Activated T-helper 1 cell treated with anti-CD3 and anti-CD28 coated beads, Interleukin-12 subunit alpha, Interleukin-12 subunit beta, Interleukin-2, Interleukin-4 antibody, amounts not matched to agents 30 ng/mL and 10 ng/mL and 1 ng/mL, durations not matched to agents 14 hours and 24 hours and 36 hours (primary cell): ENCODE data around the gene TTC21A. TPM values are rescaled to one million over a fixed set of nuclear protein-coding genes. Genes with fewer than 3 reads are reported as not detected.

Experiments
- DNase-seq: peaks from one replicate; pipeline ENCODE4 v3.0.0; 2021; ENCODE audit warnings: low spot score
- H3K27ac Mint-ChIP-seq: one replicate; pipeline ENCODE4 v1.8.0; 2021; ENCODE audit warnings: mild to moderate bottlenecking, mixed read lengths
- H3K27me3 Mint-ChIP-seq: one replicate; pipeline ENCODE4 v1.8.0; 2022; ENCODE audit warnings: mild to moderate bottlenecking, moderate library complexity, mixed read lengths; ENCODE audit not compliant: insufficient read depth
- H3K36me3 Mint-ChIP-seq: one replicate; pipeline ENCODE4 v1.8.0; 2021; ENCODE audit warnings: low read depth, mixed read lengths
- H3K4me1 Mint-ChIP-seq: one replicate; pipeline ENCODE4 v1.8.0; 2021; ENCODE audit warnings: low read depth, mixed read lengths
- H3K4me3 Mint-ChIP-seq: one replicate; pipeline ENCODE4 v1.8.0; 2021; ENCODE audit warnings: mild to moderate bottlenecking, moderate library complexity, mixed read lengths
- H3K9me3 Mint-ChIP-seq: one replicate; pipeline ENCODE4 v1.8.0; 2021; ENCODE audit warnings: mixed read lengths
- intact Hi-C: fragments of 100-400 bp; cut with micrococcal nuclease; formaldehyde crosslinking; loops from one replicate; pipeline ENCODE4 v1.15.1; 2024
- total RNA-seq: library from RNA; stranded (reverse); gene quantifications from 2 replicates; pipeline ENCODE4 v1.2.3, GENCODE V29; 2022

Gene TTC21A
- total RNA-seq, 1 donor from 2014 or later, result 1.0 TPM

GRCh38 chr3:39147711-39148434, 40.4 kb downstream of the TTC21A start:
- H3K4me3 Mint-ChIP-seq, result peak overlapping the region; percentile 94
- H3K27ac Mint-ChIP-seq, result peak overlapping the region; percentile 97
- no peaks in the 10 kb centered on the region for H3K27me3 Mint-ChIP-seq
- intact Hi-C loops, result loop anchor here (1.0 kb wide), 2 partner anchors 32 to 40 kb away; no protein-coding TSS in a partner anchor
- peaks cover 70% of the 10 kb centered on the region for H3K4me1 Mint-ChIP-seq
- H3K9me3 Mint-ChIP-seq, result no peaks in the 10 kb centered on the region
- peak; percentile 58 for DNase-seq
- H3K36me3 Mint-ChIP-seq, result peaks cover 68% of the 10 kb centered on the region

DNA sequence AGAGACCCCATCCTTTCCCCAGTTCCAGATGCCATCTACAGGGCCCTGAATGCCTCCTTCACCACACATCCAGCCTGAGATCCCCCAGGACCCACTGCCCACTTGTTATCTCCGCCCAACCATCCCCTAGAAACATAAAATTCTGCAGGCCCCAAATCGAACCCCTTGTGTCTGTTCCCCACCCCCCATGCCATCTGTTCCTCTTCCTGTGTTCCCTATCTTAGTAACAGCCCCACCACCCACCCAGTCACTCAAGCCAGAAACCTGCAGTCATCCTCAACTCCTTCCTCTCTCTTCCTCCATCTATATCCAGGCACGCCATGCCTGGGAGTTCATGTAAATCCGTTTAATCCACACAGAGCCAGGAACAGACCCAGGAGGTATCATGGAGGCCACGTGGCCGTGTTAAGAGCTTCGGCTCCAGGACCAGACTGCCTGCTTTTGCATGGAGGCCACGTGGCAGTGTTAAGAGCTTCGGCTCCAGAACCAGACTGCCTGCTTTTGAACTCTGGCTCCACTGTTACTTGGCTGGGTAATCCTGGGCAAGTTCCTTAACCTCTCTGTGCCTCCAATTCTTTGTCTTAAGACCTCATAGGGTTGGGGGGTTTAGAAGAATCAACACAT, 41.1 kb downstream of the TTC21A start:
- intact Hi-C loops, result no loop called here

GRCh38 chr3:39149059-39149455, 41.6 kb downstream of the TTC21A start:
- H3K27me3 Mint-ChIP-seq, result no peaks in the 10 kb centered on the region
- DNase-seq, result no peak
- H3K9me3 Mint-ChIP-seq, result no peaks in the 10 kb centered on the region
- H3K36me3 Mint-ChIP-seq, result peaks cover 61% of the 10 kb centered on the region
- peaks cover 70% of the 10 kb centered on the region for H3K4me1 Mint-ChIP-seq
- H3K27ac Mint-ChIP-seq, result peak overlapping the region; percentile 97
- intact Hi-C loops, result no loop called here
- H3K4me3 Mint-ChIP-seq, result peak overlapping the region; percentile 94

More for the DNA sequence above, 41.1 kb downstream of the TTC21A start:
- Mint-ChIP-seq H3K4me3 (peak overlapping the region; percentile 94), H3K4me1 (peaks cover 70% of the 10 kb centered on the region), H3K36me3 (peaks cover 65% of the 10 kb centered on the region), H3K27me3 (no peaks in the 10 kb centered on the region), H3K9me3 (no peaks in the 10 kb centered on the region), H3K27ac (peak overlapping the region; percentile 97)
- no peak for DNase-seq

DNA sequence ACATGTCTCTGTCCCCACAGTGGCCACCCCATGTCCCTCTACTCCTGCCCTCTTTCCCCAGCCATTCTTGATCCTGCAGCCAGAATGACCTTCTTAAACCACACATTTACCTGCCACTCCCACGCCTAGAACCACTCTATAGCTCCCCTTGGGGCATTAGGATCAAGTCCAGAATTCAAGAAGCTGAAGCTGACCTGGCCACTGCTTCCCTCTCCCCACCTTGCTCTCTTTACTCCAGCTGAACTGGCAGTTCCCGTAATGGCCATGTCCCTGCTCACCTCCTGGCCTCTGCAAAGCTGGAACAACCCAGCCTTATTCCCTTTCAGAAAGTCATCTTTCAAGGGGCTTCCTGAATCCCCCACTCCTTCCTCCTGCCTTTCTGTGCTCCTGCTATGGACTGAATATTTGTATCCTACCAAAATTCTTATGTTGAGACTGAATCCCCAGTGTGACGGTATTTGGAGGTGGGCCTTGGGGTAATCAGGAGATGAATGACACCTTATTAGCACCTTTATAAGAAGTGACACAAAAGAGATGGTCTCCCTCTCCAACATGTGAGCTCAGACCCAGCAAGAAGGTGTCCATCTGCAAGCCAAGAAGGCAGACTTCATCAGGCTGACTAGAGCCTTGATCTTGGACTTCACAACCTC, 42.1 kb downstream of the TTC21A start:
- Mint-ChIP-seq H3K27ac (peak overlapping the region; percentile 97), H3K27me3 (peaks cover 3% of the 10 kb centered on the region), H3K4me1 (peaks cover 74% of the 10 kb centered on the region), H3K4me3 (peak overlapping the region; percentile 94), H3K9me3 (no peaks in the 10 kb centered on the region), H3K36me3 (peaks cover 56% of the 10 kb centered on the region)
- intact Hi-C loops, result no loop called here
- no peak for DNase-seq

DNA sequence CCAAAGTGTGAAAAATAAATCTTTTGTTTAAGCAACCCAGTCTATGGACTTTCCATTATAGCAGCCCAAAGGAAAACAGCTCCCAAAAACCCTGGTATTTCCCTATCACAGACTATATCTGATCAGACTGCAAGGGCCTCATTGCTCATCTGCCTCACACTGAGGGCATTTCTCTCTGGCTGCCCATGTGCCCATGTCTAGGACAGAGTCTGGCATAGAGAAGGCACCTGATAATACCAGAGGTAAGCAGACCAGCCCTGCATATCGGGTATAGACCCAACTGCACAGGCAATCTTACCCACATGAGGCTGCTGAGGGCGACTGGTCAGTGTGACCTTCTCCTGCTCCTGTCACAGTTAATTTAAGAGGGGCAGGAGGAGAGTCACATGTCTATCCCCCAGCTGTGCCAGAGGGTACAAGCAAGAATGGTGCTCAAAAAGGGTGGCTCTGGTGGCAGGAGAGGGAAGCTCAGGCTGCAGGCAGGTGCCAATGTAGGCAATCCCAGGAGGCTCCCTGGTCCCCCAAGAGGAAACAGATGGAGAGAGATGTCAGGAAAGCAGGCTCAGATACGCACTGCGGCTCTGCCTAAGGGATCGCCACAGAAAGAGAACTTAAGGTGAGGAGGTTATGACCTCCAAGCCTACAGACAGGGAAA, 42.8 kb downstream of the TTC21A start:
- H3K4me3 Mint-ChIP-seq, result peak overlapping the region; percentile 94
- intact Hi-C loops, result no loop called here
- H3K9me3 Mint-ChIP-seq, result no peaks in the 10 kb centered on the region
- no peak for DNase-seq
- peaks cover 3% of the 10 kb centered on the region for H3K27me3 Mint-ChIP-seq
- peaks cover 76% of the 10 kb centered on the region for H3K4me1 Mint-ChIP-seq
- peaks cover 52% of the 10 kb centered on the region for H3K36me3 Mint-ChIP-seq
- peak overlapping the region; percentile 97 for H3K27ac Mint-ChIP-seq

- H3K4me1 Mint-ChIP-seq, result peaks cover 78% of the 10 kb centered on the region
- intact Hi-C loops, result loop anchor here (1.0 kb wide), 3 partner anchors 44 to 137 kb away; partner anchors contain the start of genes GORASP1 and TTC21A
- H3K4me3 Mint-ChIP-seq, result peak overlapping the region; percentile 94
Measured at GRCh38 chr3:39150803-39151631, 43.5 kb downstream of the TTC21A start.

DNA sequence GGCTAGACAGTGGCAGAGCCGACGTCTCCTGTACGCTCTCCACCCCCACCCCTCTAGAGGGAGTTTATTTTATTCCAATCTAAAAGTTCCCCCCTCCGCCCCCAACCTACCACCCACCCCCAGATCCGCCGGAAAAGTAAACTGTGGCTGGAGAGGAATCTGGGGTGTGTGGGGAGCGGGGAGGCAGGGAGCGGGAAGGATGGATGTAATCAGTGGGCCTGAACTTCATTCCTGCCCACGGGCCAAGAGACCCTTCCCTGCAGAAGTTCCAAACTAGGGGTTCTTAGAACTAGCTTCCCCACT, 46.4 kb downstream of the TTC21A start:
- Mint-ChIP-seq H3K27ac (peak overlapping the region; percentile 90), H3K4me3 (peak overlapping the region; percentile 82), H3K27me3 (peaks cover 6% of the 10 kb centered on the region), H3K9me3 (no peaks in the 10 kb centered on the region), H3K36me3 (peaks cover 23% of the 10 kb centered on the region), H3K4me1 (peaks cover 50% of the 10 kb centered on the region)
- intact Hi-C loops, result no loop called here
- DNase-seq, result no peak

More at GRCh38 chr3:39150803-39151631, 43.5 kb downstream of the TTC21A start:
- H3K27ac Mint-ChIP-seq, result peak overlapping the region; percentile 97
- H3K27me3 Mint-ChIP-seq, result peaks cover 3% of the 10 kb centered on the region
- peaks cover 47% of the 10 kb centered on the region for H3K36me3 Mint-ChIP-seq
- DNase-seq, result peak; percentile 27
- H3K9me3 Mint-ChIP-seq, result no peaks in the 10 kb centered on the region

GRCh38 chr3:39154280-39155021, 47.0 kb downstream of the TTC21A start:
- Mint-ChIP-seq H3K9me3 (no peaks in the 10 kb centered on the region), H3K4me1 (peaks cover 44% of the 10 kb centered on the region), H3K27me3 (peaks cover 10% of the 10 kb centered on the region), H3K36me3 (peaks cover 20% of the 10 kb centered on the region), H3K27ac (peak overlapping the region; percentile 90), H3K4me3 (peak overlapping the region; percentile 82)
- DNase-seq, result no peak
- intact Hi-C loops, result no loop called here

- DNase-seq, result no peak
- H3K4me1 Mint-ChIP-seq, result peaks cover 25% of the 10 kb centered on the region
- H3K27ac Mint-ChIP-seq, result no peak overlapping the region
- H3K27me3 Mint-ChIP-seq, result peaks cover 16% of the 10 kb centered on the region
- peaks cover 5% of the 10 kb centered on the region for H3K36me3 Mint-ChIP-seq
- no peak overlapping the region for H3K4me3 Mint-ChIP-seq
- no peaks in the 10 kb centered on the region for H3K9me3 Mint-ChIP-seq
- intact Hi-C loops, result no loop called here
Measured at GRCh38 chr3:39156421-39156820, 48.9 kb downstream of the TTC21A start.

GRCh38 chr3:39157359-39157758, 49.9 kb downstream of the TTC21A start:
- no peak overlapping the region for H3K4me3 Mint-ChIP-seq
- peaks cover 16% of the 10 kb centered on the region for H3K4me1 Mint-ChIP-seq
- H3K36me3 Mint-ChIP-seq, result peaks cover 3% of the 10 kb centered on the region
- intact Hi-C loops, result no loop called here
- H3K27me3 Mint-ChIP-seq, result peaks cover 16% of the 10 kb centered on the region
- H3K27ac Mint-ChIP-seq, result no peak overlapping the region
- no peaks in the 10 kb centered on the region for H3K9me3 Mint-ChIP-seq
- no peak for DNase-seq

DNA sequence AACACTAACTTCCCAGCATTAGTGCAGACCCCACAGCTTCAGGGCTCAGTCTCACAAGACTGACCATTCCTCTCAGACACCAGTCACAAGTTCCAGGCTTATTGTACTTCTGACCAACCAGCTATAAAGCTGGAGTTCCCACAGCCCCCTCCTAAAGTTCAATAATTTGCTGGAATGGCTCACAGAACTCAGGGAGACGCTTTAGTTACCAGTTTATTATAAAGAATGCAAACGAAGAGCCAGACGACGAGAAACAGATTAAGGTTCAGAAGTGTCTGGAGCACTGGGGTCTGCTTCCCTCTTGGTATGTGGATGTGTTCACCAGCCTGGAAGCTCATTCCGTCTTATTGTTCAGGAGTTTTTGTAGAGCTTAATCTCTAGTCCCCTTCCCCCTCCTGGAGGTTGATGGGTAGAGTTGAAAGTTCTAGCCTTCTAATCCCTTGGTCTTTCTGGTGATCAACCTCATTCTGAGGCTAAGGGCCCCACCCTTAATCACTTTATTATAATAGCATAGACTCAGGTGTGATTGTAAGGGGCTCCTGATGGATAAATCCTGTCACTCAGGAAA, 50.8 kb downstream of the TTC21A start:
- H3K4me1 Mint-ChIP-seq, result peaks cover 12% of the 10 kb centered on the region
- H3K27me3 Mint-ChIP-seq, result peaks cover 16% of the 10 kb centered on the region
- no peak overlapping the region for H3K4me3 Mint-ChIP-seq
- H3K27ac Mint-ChIP-seq, result no peak overlapping the region
- DNase-seq, result no peak
- intact Hi-C loops, result no loop called here
- H3K9me3 Mint-ChIP-seq, result peaks cover under 1% of the 10 kb centered on the region
- peaks cover under 1% of the 10 kb centered on the region for H3K36me3 Mint-ChIP-seq
